GM18867 (cell line): ENCODE measurements around the gene CRADD.

ENCODE experiments used
- ATAC-seq: cut with Tn5 transposase; IDR thresholded peaks from one replicate; pipeline ENCODE4 v1.9.1; 2021; ENCODE audit warnings: mild to moderate bottlenecking, moderate library complexity; ENCODE audit not compliant: unreplicated experiment

CRADD gene

GRCh38 chr12:93888964-93889363 lies 211.8 kb downstream of the CRADD start:
- no peak for ATAC-seq

GRCh38 chr12:93889516-93890212 lies 212.5 kb downstream of the CRADD start:
- ATAC-seq, result no peak

- ATAC-seq, result no peak
These were observed 215.5 kb downstream of the CRADD start for GRCh38 chr12:93892423-93893268.

- ATAC-seq, result no peak
These were observed 217.4 kb downstream of the CRADD start for GRCh38 chr12:93894391-93895088.

- ATAC-seq, result no peak
These were observed 217.9 kb downstream of the CRADD start for GRCh38 chr12:93895089-93895445.

- no peak for ATAC-seq
These were observed 219.3 kb downstream of the CRADD start for GRCh38 chr12:93896427-93896826.

GRCh38 chr12:93896952-93897351 lies 219.8 kb downstream of the CRADD start:
- no peak for ATAC-seq

- no peak for ATAC-seq
These were observed 224.6 kb downstream of the CRADD start for GRCh38 chr12:93901739-93902138.

- ATAC-seq, result no peak
These were observed 225.0 kb downstream of the CRADD start for GRCh38 chr12:93902192-93902591.

GRCh38 chr12:93902736-93903562 lies 225.8 kb downstream of the CRADD start:
- ATAC-seq, result no peak

- no peak for ATAC-seq
These were observed 226.9 kb downstream of the CRADD start for GRCh38 chr12:93904124-93904523.

GRCh38 chr12:93908264-93908663 lies 231.1 kb downstream of the CRADD start:
- no peak for ATAC-seq

GRCh38 chr12:93908846-93909567 lies 231.8 kb downstream of the CRADD start:
- ATAC-seq, result no peak

GRCh38 chr12:93911396-93911795 lies 234.2 kb downstream of the CRADD start:
- ATAC-seq, result no peak

- ATAC-seq, result no peak
These were observed 235.0 kb downstream of the CRADD start for GRCh38 chr12:93912086-93912733.

GRCh38 chr12:93913845-93914244 lies 236.7 kb downstream of the CRADD start:
- ATAC-seq, result no peak

GRCh38 chr12:93914281-93914680 lies 237.1 kb downstream of the CRADD start:
- ATAC-seq, result no peak

GRCh38 chr12:93915411-93915810 lies 238.2 kb downstream of the CRADD start:
- no peak for ATAC-seq

- no peak for ATAC-seq
These were observed 239.2 kb downstream of the CRADD start for GRCh38 chr12:93916402-93916801.

GRCh38 chr12:93918262-93918661 lies 241.1 kb downstream of the CRADD start:
- no peak for ATAC-seq
